ENCODE results near the gene TMCC1.
"Not testable (repeated sequence)": the region's sequence is repeated elsewhere in the genome, so short reads cannot be mapped to it uniquely, and the experiment has no call there.

TMCC1 gene

DNA sequence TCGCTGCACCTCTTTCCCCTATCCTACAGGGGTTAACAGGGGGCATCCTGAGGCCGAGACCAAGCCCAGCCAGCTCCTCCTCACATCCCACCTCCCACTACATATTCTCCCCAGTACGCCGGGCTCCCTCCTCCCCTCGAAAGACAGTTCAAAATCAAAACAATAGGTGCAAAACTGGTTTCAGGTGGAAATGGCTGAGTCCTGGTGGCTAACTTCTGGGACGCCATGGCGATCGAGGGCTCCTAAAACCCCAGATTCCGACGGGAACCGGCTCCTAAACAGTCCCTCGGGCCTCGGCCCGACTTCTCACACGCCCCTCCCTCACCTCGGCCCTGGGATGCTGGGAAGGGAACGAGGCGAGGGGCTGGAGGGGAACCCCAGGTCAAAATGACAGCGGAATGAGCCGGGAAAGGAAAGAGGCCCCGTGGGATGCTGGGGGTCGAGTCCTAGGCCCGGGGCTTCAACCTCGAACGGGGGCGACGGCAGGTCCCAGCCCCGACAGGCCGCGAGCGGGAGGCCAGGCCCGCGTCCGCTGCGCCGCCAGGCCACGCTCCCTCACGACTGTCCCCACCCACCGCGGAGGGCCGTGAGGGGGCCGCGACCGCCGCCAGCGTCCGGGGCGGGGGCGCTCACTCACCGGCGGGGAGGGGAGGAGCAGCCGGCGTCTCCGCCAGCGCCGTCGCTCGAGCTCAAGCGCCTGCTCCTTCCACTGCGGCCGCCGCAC is 492 bp downstream of the TMCC1 start:
- DNase-seq (ENCODE audit: low read depth in 1 of 2, low spot score in 1 of 2), result peak; percentile 41 to 69

DNA sequence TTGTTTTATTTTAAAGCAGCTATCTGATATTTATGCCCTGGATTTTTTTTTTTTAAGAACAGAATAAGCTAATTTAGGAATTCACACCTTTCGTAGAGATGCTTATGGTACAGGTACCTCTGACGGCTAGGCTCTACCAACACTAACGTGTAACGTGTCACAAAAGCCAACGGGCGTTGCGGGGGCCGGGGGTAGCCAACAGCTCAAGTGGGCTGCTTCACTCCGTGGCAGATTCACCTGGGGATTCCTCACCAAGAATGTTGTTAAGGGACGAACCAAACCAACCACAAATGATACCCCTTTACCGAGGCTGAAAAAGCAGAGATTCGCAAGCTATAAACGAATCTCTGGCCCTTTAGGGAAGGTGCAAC is 1.0 kb downstream of the TMCC1 start:
- peak in 1 of 2 donors; percentile 1 for DNase-seq (ENCODE audit: low read depth in 1 of 2, low spot score in 1 of 2)

DNA sequence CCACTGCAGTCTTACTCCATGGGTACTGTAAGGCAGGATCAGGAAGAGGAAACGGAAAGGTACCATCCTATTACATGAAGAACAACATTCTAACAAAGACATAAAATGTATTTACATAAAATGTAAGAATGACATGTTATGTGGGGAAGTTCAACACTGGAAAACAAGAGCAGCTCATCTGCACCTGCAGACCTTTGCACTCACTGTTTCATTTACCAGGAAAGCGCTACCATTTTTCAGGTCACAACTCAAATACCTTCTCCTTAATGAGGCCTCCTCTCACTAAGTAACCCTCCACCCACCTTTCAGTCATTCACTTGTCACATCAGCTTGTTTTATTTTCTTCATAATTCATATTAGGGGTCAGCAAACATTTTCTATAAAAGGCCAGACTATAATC is 2.6 kb downstream of the TMCC1 start:
- no peak for DNase-seq (ENCODE audit: low read depth in 1 of 2, low spot score in 1 of 2)

- DNase-seq (ENCODE audit: low read depth in 1 of 2, low spot score in 1 of 2), result no peak
Measured at GRCh38 chr3:129890125-129890524, 3.4 kb downstream of the TMCC1 start.

DNA sequence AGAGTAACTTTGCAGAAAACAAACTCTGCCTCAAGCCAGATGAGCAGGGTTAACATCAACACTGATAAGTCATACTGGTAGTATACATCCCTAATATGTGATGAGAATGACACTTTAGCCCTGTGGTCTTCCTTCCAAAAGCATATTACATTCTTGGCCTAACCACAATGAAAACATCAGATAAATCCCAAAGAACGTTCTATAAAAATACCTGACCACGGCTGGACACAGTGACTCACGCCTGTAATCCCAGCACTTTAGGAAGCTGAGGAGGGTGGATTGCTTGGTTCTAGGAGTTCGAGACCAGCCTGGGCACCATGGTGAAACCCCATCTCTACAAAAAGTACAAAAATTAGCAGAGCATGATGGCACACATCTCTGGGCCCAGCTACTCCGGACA is 4.7 kb downstream of the TMCC1 start:
- no peak for DNase-seq (ENCODE audit: low read depth in 1 of 2, low spot score in 1 of 2)

DNA sequence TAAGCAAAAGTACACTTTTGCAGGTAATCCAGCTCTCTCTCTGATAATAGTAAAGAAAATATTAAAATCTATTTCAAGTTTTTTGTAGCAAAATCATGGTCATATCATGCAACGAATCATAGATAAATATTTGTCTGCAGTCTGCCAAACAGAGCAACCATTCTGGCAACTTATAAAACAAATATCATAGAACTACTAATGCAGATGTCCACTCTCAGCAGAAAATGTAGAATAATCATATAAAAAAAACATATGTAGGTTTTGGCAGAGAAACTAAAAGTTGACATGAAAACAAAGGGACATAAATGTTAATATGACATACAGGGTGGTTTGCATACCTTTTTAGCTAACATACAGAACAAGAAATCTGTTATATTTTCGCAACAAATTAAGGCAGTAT is 12.2 kb downstream of the TMCC1 start:
- DNase-seq (ENCODE audit: low read depth in 1 of 2, low spot score in 1 of 2), result no peak

GRCh38 chr3:129878355-129878754 is 15.2 kb downstream of the TMCC1 start:
- no peak for DNase-seq (ENCODE audit: low read depth in 1 of 2, low spot score in 1 of 2)

- DNase-seq (ENCODE audit: low read depth in 1 of 2, low spot score in 1 of 2), result not testable (repeated sequence)
Measured at GRCh38 chr3:129874479-129874878, 19.0 kb downstream of the TMCC1 start.

GRCh38 chr3:129868912-129869311 is 24.6 kb downstream of the TMCC1 start:
- no peak for DNase-seq (ENCODE audit: low read depth in 1 of 2, low spot score in 1 of 2)

DNA sequence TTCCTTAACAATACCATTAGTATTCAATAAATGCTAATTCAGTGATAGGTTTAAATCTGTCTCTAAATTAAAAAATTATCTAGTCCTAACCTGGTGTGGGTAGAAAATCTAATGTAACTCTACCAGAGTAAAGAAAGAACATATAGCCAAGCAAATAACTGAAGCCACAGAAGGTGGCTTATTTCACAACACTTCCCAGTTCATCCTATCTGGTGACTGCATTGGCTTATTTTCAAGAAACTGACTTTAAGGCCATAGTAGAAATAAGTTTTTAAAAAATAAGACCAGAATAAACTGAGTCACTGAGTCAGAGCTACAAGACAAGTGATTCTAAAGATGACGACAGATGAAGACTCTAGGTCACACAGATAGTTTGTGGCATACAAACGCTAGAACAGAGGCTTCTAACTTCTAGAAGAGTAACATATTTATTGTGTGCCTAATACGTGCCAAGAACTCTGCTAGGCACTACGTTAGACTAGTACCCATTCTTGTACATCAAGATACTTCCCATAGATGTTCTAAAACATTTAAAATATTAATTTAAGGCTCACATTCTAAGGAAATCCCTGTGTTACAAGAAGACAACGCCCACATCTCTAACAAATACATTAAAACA is 25.9 kb downstream of the TMCC1 start:
- no peak for DNase-seq (ENCODE audit: low read depth in 1 of 2, low spot score in 1 of 2)

DNA sequence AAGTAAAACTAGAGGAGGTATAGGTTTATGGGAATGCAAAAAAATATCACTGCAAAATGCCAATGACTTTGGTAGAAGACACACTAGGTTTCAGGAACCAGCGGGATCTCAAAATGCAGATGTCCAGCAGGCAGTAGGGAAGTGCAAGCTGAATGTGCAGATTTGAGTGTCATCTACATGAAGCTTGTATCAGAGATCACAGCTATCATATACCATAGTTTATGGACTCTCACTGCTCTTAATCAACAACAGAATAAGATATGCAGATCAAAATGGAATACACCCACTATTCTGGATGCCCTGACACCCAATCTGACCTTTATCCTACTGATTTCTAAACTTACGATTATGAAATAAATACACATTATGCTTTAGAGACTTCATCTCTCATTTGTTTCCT is 27.7 kb downstream of the TMCC1 start:
- no peak for DNase-seq (ENCODE audit: low read depth in 1 of 2, low spot score in 1 of 2)

- no peak for DNase-seq (ENCODE audit: low read depth in 1 of 2, low spot score in 1 of 2)
Measured at GRCh38 chr3:129864519-129864918, 29.0 kb downstream of the TMCC1 start.

- no peak for DNase-seq (ENCODE audit: low read depth in 1 of 2, low spot score in 1 of 2)
Measured at GRCh38 chr3:129859272-129859671, 34.2 kb downstream of the TMCC1 start.

GRCh38 chr3:129857899-129858298 is 35.6 kb downstream of the TMCC1 start:
- no peak for DNase-seq (ENCODE audit: low read depth in 1 of 2, low spot score in 1 of 2)

GRCh38 chr3:129856790-129857189 is 36.7 kb downstream of the TMCC1 start:
- DNase-seq (ENCODE audit: low read depth in 1 of 2, low spot score in 1 of 2), result not testable (repeated sequence)

DNA sequence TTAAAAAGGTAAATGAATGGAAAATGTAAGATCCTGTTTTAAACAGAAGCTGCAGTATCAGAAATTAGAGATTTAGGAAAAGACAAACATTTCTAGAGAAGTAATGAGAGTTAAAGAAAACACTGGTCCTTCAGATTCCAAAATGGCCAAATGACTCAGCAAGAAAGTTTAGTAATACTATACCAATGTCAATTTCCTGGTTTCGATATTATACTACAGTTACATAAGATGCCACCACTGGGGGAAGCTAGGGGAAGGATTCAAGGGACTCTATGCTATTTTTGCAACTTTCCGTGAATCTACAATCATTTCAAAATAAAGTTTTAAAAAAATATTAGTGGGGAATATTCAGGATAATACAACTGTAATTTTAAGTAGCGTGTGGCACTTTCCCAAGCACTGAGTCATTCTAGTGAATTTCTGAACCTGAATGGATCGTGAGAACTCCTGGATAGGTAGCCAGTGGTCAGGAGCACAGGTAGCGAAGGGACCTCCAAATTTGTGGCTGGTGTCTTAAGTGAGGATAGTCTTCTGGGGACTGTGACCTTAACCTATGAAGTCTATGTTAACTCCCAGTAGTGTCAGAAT is 37.6 kb downstream of the TMCC1 start:
- no peak for DNase-seq (ENCODE audit: low read depth in 1 of 2, low spot score in 1 of 2)

GRCh38 chr3:129855170-129855831 is 38.2 kb downstream of the TMCC1 start:
- no peak for DNase-seq (ENCODE audit: low read depth in 1 of 2, low spot score in 1 of 2)

GRCh38 chr3:129854460-129854859 is 39.1 kb downstream of the TMCC1 start:
- DNase-seq (ENCODE audit: low read depth in 1 of 2, low spot score in 1 of 2), result no peak

GRCh38 chr3:129845956-129846355 is 47.6 kb downstream of the TMCC1 start:
- DNase-seq (ENCODE audit: low read depth in 1 of 2, low spot score in 1 of 2), result no peak

DNA sequence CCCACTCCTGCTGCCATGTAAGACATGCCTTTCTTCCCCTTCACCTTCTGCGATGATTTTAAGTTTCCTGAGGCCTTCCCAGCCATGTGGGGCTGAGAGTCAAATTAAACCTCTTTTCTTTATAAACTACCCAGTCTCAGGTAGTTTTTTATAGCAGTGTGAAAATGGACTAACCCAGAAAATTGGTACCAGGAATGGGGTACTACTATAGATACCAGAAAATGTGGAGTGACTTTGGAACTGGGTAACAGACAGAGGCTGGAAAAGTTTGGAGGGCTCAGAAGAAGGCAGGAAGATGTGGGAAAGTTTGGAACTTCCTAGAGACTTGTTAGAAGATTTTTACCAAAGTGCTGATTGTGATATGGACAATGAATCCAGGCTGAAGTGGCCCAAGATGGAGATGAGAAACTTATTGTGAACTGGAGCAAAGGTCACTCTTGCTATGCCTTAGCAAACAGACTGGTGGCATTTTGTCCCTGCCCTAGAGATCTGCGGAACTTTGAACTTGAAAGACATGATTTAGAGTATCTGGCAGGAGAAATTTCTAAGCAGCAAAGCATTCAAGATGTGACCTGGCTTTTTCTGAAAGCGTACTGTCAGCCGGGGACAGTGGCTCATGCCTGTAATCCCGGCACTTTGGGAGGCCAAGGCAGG is 52.7 kb downstream of the TMCC1 start:
- no peak for DNase-seq (ENCODE audit: low read depth in 1 of 2, low spot score in 1 of 2)

DNA sequence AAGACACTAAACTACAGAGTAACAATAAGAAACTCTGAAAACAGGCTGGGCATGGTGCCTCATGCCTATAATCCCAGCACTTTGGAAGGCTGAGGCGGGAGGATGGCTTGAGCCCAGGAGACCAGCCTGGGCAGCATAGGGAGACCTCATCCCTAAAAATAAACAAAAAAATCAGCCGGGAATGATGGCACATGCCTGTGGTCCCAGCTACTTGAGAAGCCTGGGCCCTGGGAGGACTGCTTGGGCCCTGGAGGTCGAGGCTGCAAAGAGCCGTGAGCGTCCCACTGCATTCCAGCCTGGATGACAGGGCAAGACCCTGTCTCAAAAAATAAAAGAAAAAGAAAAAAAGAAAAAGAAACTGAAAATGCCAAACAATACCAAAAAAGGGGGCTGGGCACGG is 55.4 kb downstream of the TMCC1 start:
- no peak for DNase-seq (ENCODE audit: low read depth in 1 of 2, low spot score in 1 of 2)
